Common myeloid progenitor, CD34-positive (primary cell): Measurements from ENCODE around the gene CD302.

Experiments
- CTCF ChIA-PET: fragments of 350-600 bp; sonication (Branson Sonifier 250); formaldehyde crosslinking; loops from one replicate; lab custom pipeline; 2021; ENCODE audit warnings: antibody characterized with exemption; lab: Charles Lee
- POLR2A ChIA-PET: fragments of 350-600 bp; sonication (Branson Sonifier 250); formaldehyde crosslinking; loops from one replicate; lab custom pipeline; 2021; ENCODE audit warnings: antibody characterized with exemption; lab: Charles Lee
- DNase-seq, 3 donors: peaks; one replicate each; pipeline versions ENCODE4 v3.0.0 to v3.0.0-alpha.2; 2013
- H3K27ac ChIP-seq, 2 experiments: 1 replicate in 1 of 2; 2 replicates in 1 of 2; pipeline ENCODE4 v1.7.0; 2013; ENCODE audit warnings: inconsistent platforms in 2 of 2, low read length in 2 of 2, mild to moderate bottlenecking in 2 of 2, low read depth in 1 of 2, moderate library complexity in 1 of 2; ENCODE audit not compliant: severe bottlenecking in 2 of 2, insufficient read depth in 1 of 2, poor library complexity in 1 of 2
- H3K27me3 ChIP-seq, 5 experiments: replicated peaks in 2 of 5; 1 replicate in 3 of 5; 2 replicates in 2 of 5; pipeline versions ENCODE4 v1.6.1 to v1.7.0; 2013; ENCODE audit warnings: low read length in 4 of 5, mild to moderate bottlenecking in 2 of 5, moderate library complexity in 2 of 5, inconsistent platforms in 1 of 5; ENCODE audit not compliant: insufficient read depth in 5 of 5, control insufficient read depth in 4 of 5
- H3K36me3 ChIP-seq, 4 experiments: 1 replicate in 2 of 4; 2 replicates in 2 of 4; pipeline versions ENCODE4 v1.6.1 to v1.7.0; 2013; ENCODE audit warnings: low read length in 3 of 4, control low read depth in 1 of 4, mild to moderate bottlenecking in 1 of 4; ENCODE audit not compliant: control insufficient read depth in 4 of 4, insufficient read depth in 4 of 4
- H3K4me1 ChIP-seq, 4 experiments: 1 replicate in 3 of 4; 2 replicates in 1 of 4; pipeline versions ENCODE4 v1.6.1 to v1.7.1; 2013; ENCODE audit warnings: low read length in 3 of 4, mild to moderate bottlenecking in 3 of 4, control low read depth in 1 of 4, inconsistent platforms in 1 of 4, moderate library complexity in 1 of 4; ENCODE audit not compliant: control insufficient read depth in 4 of 4, insufficient read depth in 4 of 4; ENCODE audit errors: control extremely low read depth in 1 of 4
- H3K4me3 ChIP-seq, 7 experiments: 1 replicate in 4 of 7; 2 replicates in 3 of 7; pipeline versions ENCODE4 v1.5.1 to v1.7.0; 2013; ENCODE audit warnings: mild to moderate bottlenecking in 7 of 7, low read length in 6 of 7, moderate library complexity in 6 of 7, inconsistent platforms in 2 of 7, low read depth in 2 of 7, control low read depth in 1 of 7; ENCODE audit not compliant: insufficient read depth in 4 of 7, control insufficient read depth in 1 of 7; ENCODE audit errors: extremely low read depth in 1 of 7
- H3K9me3 ChIP-seq, 5 experiments: 1 replicate in 4 of 5; 2 replicates in 1 of 5; pipeline versions ENCODE4 v1.6.1 to v1.7.1; 2013; ENCODE audit warnings: low read length in 4 of 5, mild to moderate bottlenecking in 2 of 5, inconsistent platforms in 1 of 5, low read depth in 1 of 5, moderate library complexity in 1 of 5; ENCODE audit not compliant: control insufficient read depth in 4 of 5, insufficient read depth in 2 of 5; ENCODE audit errors: control extremely low read depth in 1 of 5
- WGBS: methylation state at CpG from one replicate; pipeline ENCODE4 v1.1.5; 2013; ENCODE audit not compliant: insufficient coverage; 5-methylcytosine and 5-hydroxymethylcytosine counted together

Gene CD302

DNA sequence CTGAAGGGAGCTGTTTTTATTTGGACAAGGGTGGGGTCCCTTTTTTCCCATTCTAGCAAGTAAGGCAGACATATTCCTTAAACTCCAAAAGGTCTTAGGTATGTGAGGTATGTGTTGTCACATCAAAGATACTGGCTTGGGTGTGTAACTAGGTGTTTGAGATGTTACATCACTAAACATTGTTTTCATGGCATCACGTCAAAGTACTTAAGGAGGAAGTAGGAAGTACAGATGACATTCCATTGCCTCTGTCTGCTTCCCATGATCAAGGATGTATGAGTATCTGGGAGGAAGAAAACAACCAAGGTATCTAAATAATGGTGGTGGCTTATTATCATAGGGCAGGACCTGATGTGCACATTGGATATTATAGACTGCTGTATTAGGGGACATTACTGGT, 39.3 kb downstream of the CD302 start:
- POLR2A ChIA-PET = no interaction called here

DNA sequence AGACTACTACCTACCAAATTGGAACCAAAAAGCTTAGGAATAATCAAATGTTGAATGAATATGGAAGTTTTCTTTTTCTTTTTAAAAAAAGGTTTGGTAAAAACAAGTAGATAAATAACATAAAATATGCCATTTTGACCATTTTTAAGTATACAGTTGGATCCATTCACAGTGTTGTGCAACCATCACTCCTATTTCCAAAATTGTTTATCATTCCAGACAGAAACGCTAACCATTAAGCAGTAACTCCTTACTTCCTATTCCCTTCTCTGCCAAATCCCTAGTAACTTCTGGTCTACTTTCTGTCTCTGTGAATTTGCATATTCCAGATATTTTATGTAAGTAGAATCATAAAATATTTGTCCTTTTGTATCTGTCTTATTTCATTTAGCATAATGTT, 39.8 kb downstream of the CD302 start:
- Histone ChIP-seq H3K4me1 (peaks cover 8 to 24% (median 13%) of the 10 kb centered on the region in 4 experiments), H3K27ac (no peak overlapping the region), H3K4me3 (no peak overlapping the region), H3K27me3 (no peaks in the 10 kb centered on the region), H3K36me3 (peaks cover 23 to 65% (median 45%) of the 10 kb centered on the region in 4 experiments), H3K9me3 (no peaks in the 10 kb centered on the region)
- WGBS = 100% methylated on average over 1 of the region's 1 CpG
- CTCF ChIA-PET = no interaction called here
- POLR2A ChIA-PET = no interaction called here
- DNase-seq = no peak

More for the DNA sequence above, 39.3 kb downstream of the CD302 start:
- Histone ChIP-seq H3K27me3 (no peaks in the 10 kb centered on the region), H3K9me3 (no peaks in the 10 kb centered on the region), H3K27ac (no peak overlapping the region), H3K36me3 (peaks cover 23 to 68% (median 46%) of the 10 kb centered on the region in 4 experiments), H3K4me1 (peaks cover 7 to 20% (median 12%) of the 10 kb centered on the region in 4 experiments), H3K4me3 (no peak overlapping the region)
- CTCF ChIA-PET = no interaction called here
- DNase-seq = no peak
- WGBS = no CpG with 5 or more reads among the region's 1 CpG

DNA sequence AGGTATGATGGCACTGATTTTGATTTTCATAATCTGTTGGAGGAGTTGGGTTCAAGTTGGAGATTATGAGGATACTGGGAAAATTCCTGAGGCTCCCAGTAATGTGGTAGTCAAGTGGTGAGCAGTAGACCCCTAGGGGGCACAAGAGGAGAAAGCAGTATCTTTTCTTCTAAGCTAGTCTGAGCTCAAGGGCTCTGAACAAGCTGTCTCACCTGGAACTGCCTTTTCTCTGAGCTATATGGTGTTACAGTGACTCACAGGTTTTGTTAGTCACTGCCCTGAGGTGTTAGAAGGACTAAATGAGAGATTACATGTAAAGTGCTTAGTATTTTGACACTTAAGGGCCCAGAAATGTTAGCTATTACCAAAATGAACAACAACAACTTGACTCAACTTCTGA, 42.2 kb downstream of the CD302 start:
- no peak overlapping the region for H3K27ac ChIP-seq
- H3K27me3 ChIP-seq = no peaks in the 10 kb centered on the region
- H3K9me3 ChIP-seq = no peaks in the 10 kb centered on the region
- ChIA-PET POLR2A (no interaction called here), CTCF (interaction anchor here (0.6 to 2.6 kb wide), 5 partner anchors 8 to 62 kb away, joined by 3 to 11 read pairs (median 3); no protein-coding TSS in a partner anchor)
- peaks cover 8 to 27% (median 13%) of the 10 kb centered on the region in 4 experiments for H3K4me1 ChIP-seq
- peak; percentile 29 to 62 (median 49) for DNase-seq
- no peak overlapping the region for H3K4me3 ChIP-seq
- H3K36me3 ChIP-seq = peaks cover 20 to 64% (median 38%) of the 10 kb centered on the region in 4 experiments

GRCh38 chr2:159755014-159755413, 43.0 kb downstream of the CD302 start:
- ChIA-PET POLR2A (no interaction called here), CTCF (interaction anchor here (0.8 kb wide), 1 partner anchor 9 kb away, joined by 3 read pairs; no protein-coding TSS in a partner anchor)
- no peak overlapping the region for H3K4me3 ChIP-seq
- peak overlapping the region in 1 of 2 experiments; percentile 80 for H3K27ac ChIP-seq
- H3K9me3 ChIP-seq = no peaks in the 10 kb centered on the region
- no peaks in the 10 kb centered on the region for H3K27me3 ChIP-seq
- WGBS = 100% methylated on average over 2 of the region's 2 CpGs
- DNase-seq = no peak
- H3K4me1 ChIP-seq = peaks cover 8 to 27% (median 13%) of the 10 kb centered on the region in 4 experiments
- peaks cover 16 to 56% (median 34%) of the 10 kb centered on the region in 4 experiments for H3K36me3 ChIP-seq

DNA sequence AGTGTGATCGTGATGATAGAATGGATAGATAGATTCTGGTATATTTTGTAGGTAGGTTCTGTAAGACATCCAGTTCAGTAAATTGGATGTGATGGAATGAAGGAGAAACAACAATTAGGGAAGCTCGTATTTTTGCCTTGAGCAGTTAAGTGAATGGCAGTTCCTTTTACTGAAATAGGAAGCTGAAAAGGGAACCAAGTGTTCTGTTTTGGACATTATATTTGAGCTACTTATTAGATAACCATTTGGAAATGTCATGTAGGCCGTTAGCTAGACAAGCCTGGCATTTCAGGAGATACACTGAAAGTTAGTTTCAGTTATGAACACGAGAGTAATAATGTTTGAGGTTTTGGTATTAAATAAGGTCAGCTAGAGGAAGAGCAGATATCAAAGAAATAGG, 44.2 kb downstream of the CD302 start:
- Histone ChIP-seq H3K36me3 (peaks cover 12 to 50% (median 34%) of the 10 kb centered on the region in 4 experiments), H3K9me3 (no peaks in the 10 kb centered on the region), H3K27ac (peak overlapping the region; percentile 46 to 80), H3K4me3 (peak overlapping the region in 5 of 7 experiments; percentile 13 to 59 (median 48)), H3K27me3 (no peaks in the 10 kb centered on the region), H3K4me1 (peaks cover 8 to 27% (median 13%) of the 10 kb centered on the region in 4 experiments)
- DNase-seq = peak; percentile 33 to 85 (median 79)
- 4% methylated on average over 4 of the region's 4 CpGs for WGBS
- CTCF ChIA-PET = interaction anchor here (1.0 to 2.5 kb wide), 5 partner anchors 9 to 38 kb away, joined by 3 to 8 read pairs (median 5); no protein-coding TSS in a partner anchor
- POLR2A ChIA-PET = interaction anchor here (0.6 to 1.4 kb wide), 2 partner anchors 11 to 187 kb away, joined by 3 to 6 read pairs; no protein-coding TSS in a partner anchor

- Histone ChIP-seq H3K36me3 (peaks cover 28 to 55% (median 40%) of the 10 kb centered on the region in 4 experiments), H3K27ac (no peak overlapping the region)
Observed at GRCh38 chr2:159750873-159751272, 47.1 kb downstream of the CD302 start.

GRCh38 chr2:159748089-159748488, 49.9 kb downstream of the CD302 start:
- no peak overlapping the region for H3K27ac ChIP-seq
- H3K36me3 ChIP-seq = peaks cover 27 to 68% (median 48%) of the 10 kb centered on the region in 4 experiments
- H3K9me3 ChIP-seq = no peaks in the 10 kb centered on the region
- ChIA-PET POLR2A (interaction anchor here (1.4 kb wide), 1 partner anchor 15 kb away, joined by 3 read pairs; no protein-coding TSS in a partner anchor), CTCF (interaction anchor here (0.6 to 2.3 kb wide), 5 partner anchors 9 to 221 kb away, joined by 3 to 11 read pairs (median 3); no protein-coding TSS in a partner anchor)
- H3K27me3 ChIP-seq = no peaks in the 10 kb centered on the region
- 97% methylated on average over 9 of the region's 9 CpGs for WGBS
- DNase-seq = no peak
- peaks cover 0 to 2% (median 0%) of the 10 kb centered on the region in 4 experiments for H3K4me1 ChIP-seq
- H3K4me3 ChIP-seq = no peak overlapping the region

More at GRCh38 chr2:159750873-159751272, 47.1 kb downstream of the CD302 start:
- H3K4me3 ChIP-seq = no peak overlapping the region
- peaks cover 8 to 25% (median 13%) of the 10 kb centered on the region in 4 experiments for H3K4me1 ChIP-seq
- no peaks in the 10 kb centered on the region for H3K9me3 ChIP-seq
- CTCF ChIA-PET = no interaction called here
- POLR2A ChIA-PET = no interaction called here
- DNase-seq = no peak
- no peaks in the 10 kb centered on the region for H3K27me3 ChIP-seq
- WGBS = 100% methylated on average over 1 of the region's 1 CpG
